Fibroblast of lung (primary cell): ENCODE data around the gene CSRP1.

Experiments used
- EZH2 ChIP-seq: IDR thresholded peaks from 2 replicates; pipeline ENCODE4 v1.5.1; 2012; ENCODE audit warnings: low read length, control low read depth, mild to moderate bottlenecking; ENCODE audit errors: missing control alignments
- TF ChIP-seq, protein P1 (sequence below), 2 donors: IDR thresholded peaks in 1 of 2; conservative IDR thresholded peaks in 1 of 2; 1 replicate in 1 of 2; 2 replicates in 1 of 2; pipeline ENCODE4 v1.5.1; 2011 to 2012; ENCODE audit warnings: low read length in 2 of 2, control low read depth in 1 of 2, inconsistent platforms in 1 of 2, low read depth in 1 of 2, mild to moderate bottlenecking in 1 of 2

DNA sequence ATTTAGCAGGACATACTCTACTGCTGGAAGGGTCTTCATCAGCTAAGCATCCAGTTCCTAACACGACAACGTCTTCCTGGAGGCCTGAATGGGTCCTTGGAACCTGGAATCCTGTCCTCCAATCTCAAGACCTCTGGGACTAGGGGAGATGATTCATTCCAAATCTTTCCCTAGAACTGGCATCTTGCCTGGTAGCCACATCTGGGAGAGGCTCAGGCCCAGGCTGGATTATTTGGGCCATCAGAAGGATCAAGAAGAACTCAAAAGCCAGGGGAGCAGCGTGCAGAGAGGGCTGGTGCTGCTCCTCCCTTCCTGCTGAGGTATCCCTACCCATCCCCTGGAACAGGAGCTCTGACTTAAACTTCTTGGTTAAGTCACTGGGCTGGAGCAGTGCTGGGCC is 35.2 kb downstream of the CSRP1 start:
- TF ChIP-seq, protein P1, sequence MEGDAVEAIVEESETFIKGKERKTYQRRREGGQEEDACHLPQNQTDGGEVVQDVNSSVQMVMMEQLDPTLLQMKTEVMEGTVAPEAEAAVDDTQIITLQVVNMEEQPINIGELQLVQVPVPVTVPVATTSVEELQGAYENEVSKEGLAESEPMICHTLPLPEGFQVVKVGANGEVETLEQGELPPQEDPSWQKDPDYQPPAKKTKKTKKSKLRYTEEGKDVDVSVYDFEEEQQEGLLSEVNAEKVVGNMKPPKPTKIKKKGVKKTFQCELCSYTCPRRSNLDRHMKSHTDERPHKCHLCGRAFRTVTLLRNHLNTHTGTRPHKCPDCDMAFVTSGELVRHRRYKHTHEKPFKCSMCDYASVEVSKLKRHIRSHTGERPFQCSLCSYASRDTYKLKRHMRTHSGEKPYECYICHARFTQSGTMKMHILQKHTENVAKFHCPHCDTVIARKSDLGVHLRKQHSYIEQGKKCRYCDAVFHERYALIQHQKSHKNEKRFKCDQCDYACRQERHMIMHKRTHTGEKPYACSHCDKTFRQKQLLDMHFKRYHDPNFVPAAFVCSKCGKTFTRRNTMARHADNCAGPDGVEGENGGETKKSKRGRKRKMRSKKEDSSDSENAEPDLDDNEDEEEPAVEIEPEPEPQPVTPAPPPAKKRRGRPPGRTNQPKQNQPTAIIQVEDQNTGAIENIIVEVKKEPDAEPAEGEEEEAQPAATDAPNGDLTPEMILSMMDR (conservative IDR thresholded peaks at IDR 0.05 in 1 of 2, IDR thresholded peaks at IDR 0.05 in 1 of 2; ENCODE audit: low read depth in 1 of 2, low read length in 2 of 2): no peak
- no peak for TF ChIP-seq EZH2
